Skeletal muscle satellite cell (primary cell): Measurements from ENCODE around the gene NKAIN2.

Source experiments
- H3K27me3 ChIP-seq: 2 replicates; pipeline ENCODE4 v1.7.0; 2013; ENCODE audit warnings: low read length; ENCODE audit not compliant: control insufficient read depth, insufficient read depth
- H3K36me3 ChIP-seq: 2 replicates; pipeline ENCODE4 v1.7.0; 2013; ENCODE audit warnings: mild to moderate bottlenecking, control low read depth, low read length; ENCODE audit not compliant: insufficient read depth
- H3K4me1 ChIP-seq: 2 replicates; pipeline ENCODE4 v1.7.0; 2013; ENCODE audit warnings: low read length; ENCODE audit not compliant: control insufficient read depth, insufficient read depth
- H3K4me2 ChIP-seq: 2 replicates; pipeline ENCODE4 v1.7.0; 2013; ENCODE audit warnings: mild to moderate bottlenecking, low read length
- H3K4me3 ChIP-seq: 2 replicates; pipeline ENCODE4 v1.7.0; 2013; ENCODE audit warnings: low read length
- H3K9ac ChIP-seq: 2 replicates; pipeline ENCODE4 v1.7.0; 2013; ENCODE audit warnings: mild to moderate bottlenecking, low read depth, low read length, moderate library complexity
- H3K9me3 ChIP-seq: replicated peaks from 2 replicates; pipeline ENCODE4 v1.7.0; 2013; ENCODE audit warnings: mild to moderate bottlenecking, control low read depth, low read length

The NKAIN2 gene

GRCh38 chr6:124795643-124796463 is 992.2 kb downstream of the NKAIN2 start:
- no peaks in the 10 kb centered on the region for H3K9me3 ChIP-seq
- no peak overlapping the region for H3K9ac ChIP-seq
- H3K27me3 ChIP-seq = no peaks in the 10 kb centered on the region
- H3K4me1 ChIP-seq = no peaks in the 10 kb centered on the region
- no peak overlapping the region for H3K4me3 ChIP-seq
- no peak overlapping the region for H3K4me2 ChIP-seq
- H3K36me3 ChIP-seq = no peaks in the 10 kb centered on the region

- Histone ChIP-seq H3K27me3 (no peaks in the 10 kb centered on the region), H3K4me1 (no peaks in the 10 kb centered on the region), H3K4me2 (no peak overlapping the region), H3K4me3 (no peak overlapping the region), H3K36me3 (no peaks in the 10 kb centered on the region), H3K9ac (no peak overlapping the region), H3K9me3 (no peaks in the 10 kb centered on the region)
Measured at GRCh38 chr6:124796464-124796970, 992.9 kb downstream of the NKAIN2 start.

- no peak overlapping the region for H3K9ac ChIP-seq
- no peaks in the 10 kb centered on the region for H3K9me3 ChIP-seq
- H3K4me3 ChIP-seq = no peak overlapping the region
- no peaks in the 10 kb centered on the region for H3K4me1 ChIP-seq
- H3K4me2 ChIP-seq = no peak overlapping the region
- no peaks in the 10 kb centered on the region for H3K36me3 ChIP-seq
- H3K27me3 ChIP-seq = no peaks in the 10 kb centered on the region
Measured at GRCh38 chr6:124797224-124797623, 993.6 kb downstream of the NKAIN2 start.

GRCh38 chr6:124798942-124799496 is 995.4 kb downstream of the NKAIN2 start:
- H3K4me2 ChIP-seq = no peak overlapping the region
- H3K4me3 ChIP-seq = no peak overlapping the region
- H3K36me3 ChIP-seq = no peaks in the 10 kb centered on the region
- H3K9ac ChIP-seq = no peak overlapping the region
- H3K9me3 ChIP-seq = no peaks in the 10 kb centered on the region
- H3K4me1 ChIP-seq = no peaks in the 10 kb centered on the region
- no peaks in the 10 kb centered on the region for H3K27me3 ChIP-seq

- Histone ChIP-seq H3K9ac (no peak overlapping the region), H3K4me2 (no peak overlapping the region), H3K36me3 (no peaks in the 10 kb centered on the region), H3K27me3 (no peaks in the 10 kb centered on the region), H3K9me3 (no peaks in the 10 kb centered on the region), H3K4me1 (no peaks in the 10 kb centered on the region), H3K4me3 (no peak overlapping the region)
Measured at GRCh38 chr6:124799638-124800037, 996.0 kb downstream of the NKAIN2 start.

GRCh38 chr6:124800222-124800621 is 996.6 kb downstream of the NKAIN2 start:
- H3K9ac ChIP-seq = no peak overlapping the region
- no peaks in the 10 kb centered on the region for H3K9me3 ChIP-seq
- no peaks in the 10 kb centered on the region for H3K36me3 ChIP-seq
- no peak overlapping the region for H3K4me3 ChIP-seq
- H3K27me3 ChIP-seq = no peaks in the 10 kb centered on the region
- H3K4me2 ChIP-seq = no peak overlapping the region
- H3K4me1 ChIP-seq = no peaks in the 10 kb centered on the region

GRCh38 chr6:124812067-124812466 is 1008.4 kb downstream of the NKAIN2 start:
- Histone ChIP-seq H3K27me3 (no peaks in the 10 kb centered on the region), H3K9ac (no peak overlapping the region), H3K4me1 (no peaks in the 10 kb centered on the region), H3K4me3 (no peak overlapping the region), H3K4me2 (no peak overlapping the region), H3K9me3 (no peaks in the 10 kb centered on the region), H3K36me3 (no peaks in the 10 kb centered on the region)

GRCh38 chr6:124819346-124819745 is 1015.7 kb downstream of the NKAIN2 start:
- no peaks in the 10 kb centered on the region for H3K36me3 ChIP-seq
- H3K4me2 ChIP-seq = no peak overlapping the region
- no peaks in the 10 kb centered on the region for H3K27me3 ChIP-seq
- H3K9ac ChIP-seq = no peak overlapping the region
- H3K4me3 ChIP-seq = no peak overlapping the region
- H3K9me3 ChIP-seq = no peaks in the 10 kb centered on the region
- H3K4me1 ChIP-seq = no peaks in the 10 kb centered on the region

GRCh38 chr6:124822204-124822613 is 1018.5 kb downstream of the NKAIN2 start:
- Histone ChIP-seq H3K9ac (no peak overlapping the region), H3K36me3 (no peaks in the 10 kb centered on the region), H3K4me2 (no peak overlapping the region), H3K9me3 (no peaks in the 10 kb centered on the region), H3K4me1 (no peaks in the 10 kb centered on the region), H3K4me3 (no peak overlapping the region), H3K27me3 (no peaks in the 10 kb centered on the region)

- no peaks in the 10 kb centered on the region for H3K9me3 ChIP-seq
- no peaks in the 10 kb centered on the region for H3K27me3 ChIP-seq
- H3K4me3 ChIP-seq = no peak overlapping the region
Measured at GRCh38 chr6:124822721-124823120, 1019.1 kb downstream of the NKAIN2 start.

GRCh38 chr6:124823240-124824111 is 1019.8 kb downstream of the NKAIN2 start:
- Histone ChIP-seq H3K9ac (no peak overlapping the region), H3K4me2 (no peak overlapping the region)

More at GRCh38 chr6:124822721-124823120, 1019.1 kb downstream of the NKAIN2 start:
- no peaks in the 10 kb centered on the region for H3K4me1 ChIP-seq
- H3K4me2 ChIP-seq = no peak overlapping the region
- no peak overlapping the region for H3K9ac ChIP-seq
- no peaks in the 10 kb centered on the region for H3K36me3 ChIP-seq

More at GRCh38 chr6:124823240-124824111, 1019.8 kb downstream of the NKAIN2 start:
- Histone ChIP-seq H3K27me3 (no peaks in the 10 kb centered on the region), H3K4me3 (no peak overlapping the region), H3K9me3 (no peaks in the 10 kb centered on the region), H3K36me3 (no peaks in the 10 kb centered on the region), H3K4me1 (no peaks in the 10 kb centered on the region)
